Astrocyte (in vitro differentiated cells and primary cell): ENCODE results near the gene NPLOC4.

Experiments used
- EZH2 ChIP-seq: IDR thresholded peaks from 2 replicates; pipeline ENCODE4 v1.6.1; 2012; ENCODE audit warnings: mild to moderate bottlenecking, low read length, inconsistent platforms; ENCODE audit not compliant: insufficient read depth
- TF ChIP-seq, protein P1 (sequence below): IDR thresholded peaks from 2 replicates; pipeline ENCODE4 v1.5.1; 2011; ENCODE audit warnings: low read depth, mild to moderate bottlenecking, inconsistent platforms, low read length, moderate library complexity; ENCODE audit not compliant: insufficient read depth

- no peak for TF ChIP-seq EZH2
- TF ChIP-seq, protein P1, sequence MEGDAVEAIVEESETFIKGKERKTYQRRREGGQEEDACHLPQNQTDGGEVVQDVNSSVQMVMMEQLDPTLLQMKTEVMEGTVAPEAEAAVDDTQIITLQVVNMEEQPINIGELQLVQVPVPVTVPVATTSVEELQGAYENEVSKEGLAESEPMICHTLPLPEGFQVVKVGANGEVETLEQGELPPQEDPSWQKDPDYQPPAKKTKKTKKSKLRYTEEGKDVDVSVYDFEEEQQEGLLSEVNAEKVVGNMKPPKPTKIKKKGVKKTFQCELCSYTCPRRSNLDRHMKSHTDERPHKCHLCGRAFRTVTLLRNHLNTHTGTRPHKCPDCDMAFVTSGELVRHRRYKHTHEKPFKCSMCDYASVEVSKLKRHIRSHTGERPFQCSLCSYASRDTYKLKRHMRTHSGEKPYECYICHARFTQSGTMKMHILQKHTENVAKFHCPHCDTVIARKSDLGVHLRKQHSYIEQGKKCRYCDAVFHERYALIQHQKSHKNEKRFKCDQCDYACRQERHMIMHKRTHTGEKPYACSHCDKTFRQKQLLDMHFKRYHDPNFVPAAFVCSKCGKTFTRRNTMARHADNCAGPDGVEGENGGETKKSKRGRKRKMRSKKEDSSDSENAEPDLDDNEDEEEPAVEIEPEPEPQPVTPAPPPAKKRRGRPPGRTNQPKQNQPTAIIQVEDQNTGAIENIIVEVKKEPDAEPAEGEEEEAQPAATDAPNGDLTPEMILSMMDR, result no peak
These were observed 57.0 kb downstream of the NPLOC4 start for GRCh38 chr17:81579821-81580321.
